GM19463 (cell line): ENCODE data around the gene AFF3.

Experiments used
- ATAC-seq: cut with Tn5 transposase; IDR thresholded peaks from one replicate; pipeline ENCODE4 v1.9.1; 2021; ENCODE audit warnings: mild to moderate bottlenecking, moderate library complexity; ENCODE audit not compliant: unreplicated experiment

Gene AFF3

DNA sequence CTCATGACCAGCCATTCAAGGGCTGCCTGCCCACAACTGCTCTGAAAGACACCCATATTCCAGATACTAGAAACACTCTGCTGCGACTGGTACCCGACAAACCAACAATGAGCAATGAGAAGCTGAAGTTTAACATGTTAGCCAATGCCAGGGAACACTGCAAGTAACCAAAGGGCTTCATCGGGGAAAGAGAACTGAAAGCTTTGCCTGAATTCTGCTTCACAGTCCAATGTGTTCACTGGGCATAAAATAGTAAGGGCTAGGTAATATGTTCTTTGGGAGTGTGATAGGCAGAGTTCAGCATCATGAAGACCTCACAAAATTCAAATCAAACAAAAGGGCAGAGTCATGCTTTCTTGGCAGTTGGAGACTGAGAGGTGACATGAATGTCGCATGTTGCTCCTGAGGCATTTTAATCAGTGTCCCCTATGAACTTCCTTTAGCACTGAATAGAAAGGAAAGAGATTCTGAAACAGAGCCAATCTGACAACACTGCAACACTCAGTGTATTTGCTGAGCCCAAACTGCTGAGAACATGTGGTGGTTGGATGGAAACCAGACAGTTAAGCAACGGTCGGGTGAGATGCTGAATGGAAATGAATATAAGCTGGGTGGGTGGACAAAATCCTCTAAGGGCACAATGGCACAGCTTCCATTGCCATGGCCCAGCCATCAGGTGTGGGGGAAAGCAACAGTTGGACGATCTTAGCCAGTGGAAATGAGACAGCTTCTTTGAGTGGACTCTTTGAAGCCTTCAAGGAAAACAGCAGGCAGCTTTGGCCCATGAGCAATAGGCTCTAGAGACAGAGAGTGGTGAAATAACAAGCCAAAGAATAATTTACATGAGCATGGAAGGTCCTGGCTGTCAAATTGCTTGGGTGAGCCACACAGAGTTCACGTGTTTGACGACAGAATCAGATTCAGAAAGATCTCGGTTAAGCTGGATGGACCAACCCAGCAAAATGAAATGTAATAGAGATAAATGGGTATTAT is 277.5 kb downstream of the AFF3 start:
- no peak for ATAC-seq

DNA sequence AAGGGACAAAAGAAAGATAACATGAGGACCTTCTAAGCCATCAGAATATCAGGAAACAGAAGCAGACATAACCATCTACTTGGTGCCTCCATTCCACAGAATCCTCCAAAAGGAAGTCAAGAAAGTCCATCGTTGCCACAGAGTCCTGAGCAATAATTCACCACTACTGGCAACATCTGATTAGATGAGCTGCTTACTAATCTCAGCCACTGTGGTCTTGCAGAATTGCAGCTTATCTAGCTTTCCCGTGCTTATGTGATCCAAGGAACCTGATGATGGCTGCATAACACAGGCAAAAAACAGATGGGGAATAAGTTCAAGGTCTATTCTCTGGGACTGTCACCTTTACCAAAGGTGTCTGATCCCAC is 278.5 kb downstream of the AFF3 start:
- no peak for ATAC-seq

GRCh38 chr2:99863236-99863902 is 279.0 kb downstream of the AFF3 start:
- ATAC-seq, result no peak

- no peak for ATAC-seq
Measured at GRCh38 chr2:99862566-99862965, 279.8 kb downstream of the AFF3 start.

DNA sequence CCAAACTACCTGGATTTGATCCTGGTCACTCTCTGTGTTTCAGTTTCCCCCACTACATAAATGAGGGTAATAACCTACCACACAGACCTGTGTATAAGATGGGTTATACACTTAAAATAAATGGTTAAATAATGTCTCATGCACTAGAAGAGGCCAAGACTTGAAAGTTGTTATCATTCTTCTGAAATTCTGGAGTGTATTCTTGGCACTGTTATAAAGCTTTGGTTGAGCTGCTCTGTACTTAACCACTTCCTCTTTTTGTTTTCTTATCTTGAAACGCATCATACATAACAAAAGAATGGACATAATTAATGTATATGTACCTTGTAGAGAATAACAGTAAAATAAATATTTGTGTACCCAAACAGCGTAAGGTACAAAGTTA is 281.0 kb downstream of the AFF3 start:
- ATAC-seq, result no peak

DNA sequence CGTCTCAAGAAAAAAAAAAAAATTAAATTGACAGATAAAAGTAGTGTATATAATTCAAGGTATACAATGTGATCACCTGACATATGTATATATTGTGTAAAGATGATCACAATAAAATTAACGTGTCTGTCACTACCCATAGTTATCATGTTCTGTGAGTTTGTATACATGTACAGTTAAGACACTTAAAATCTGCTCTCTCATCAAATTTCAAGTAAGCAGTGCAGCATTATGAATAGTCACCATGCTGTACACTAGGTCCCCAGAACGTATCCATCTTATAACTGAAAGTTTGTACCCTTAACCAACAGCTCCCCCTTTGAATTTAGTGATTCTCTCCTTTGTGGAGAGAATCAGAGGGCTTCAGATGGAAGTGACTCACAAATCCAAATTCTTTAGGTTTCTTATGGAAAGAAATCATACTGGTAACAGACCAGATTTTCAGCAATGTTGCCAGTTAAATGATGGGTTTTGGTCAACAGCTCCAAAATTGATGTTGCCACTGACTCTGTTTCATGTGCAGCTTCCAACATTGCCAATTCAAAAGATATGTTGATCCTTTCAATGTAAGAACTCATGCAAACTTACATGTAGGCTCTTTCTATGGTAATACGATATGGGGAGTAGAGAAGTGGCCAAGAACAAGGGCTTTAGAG is 281.5 kb downstream of the AFF3 start:
- no peak for ATAC-seq

DNA sequence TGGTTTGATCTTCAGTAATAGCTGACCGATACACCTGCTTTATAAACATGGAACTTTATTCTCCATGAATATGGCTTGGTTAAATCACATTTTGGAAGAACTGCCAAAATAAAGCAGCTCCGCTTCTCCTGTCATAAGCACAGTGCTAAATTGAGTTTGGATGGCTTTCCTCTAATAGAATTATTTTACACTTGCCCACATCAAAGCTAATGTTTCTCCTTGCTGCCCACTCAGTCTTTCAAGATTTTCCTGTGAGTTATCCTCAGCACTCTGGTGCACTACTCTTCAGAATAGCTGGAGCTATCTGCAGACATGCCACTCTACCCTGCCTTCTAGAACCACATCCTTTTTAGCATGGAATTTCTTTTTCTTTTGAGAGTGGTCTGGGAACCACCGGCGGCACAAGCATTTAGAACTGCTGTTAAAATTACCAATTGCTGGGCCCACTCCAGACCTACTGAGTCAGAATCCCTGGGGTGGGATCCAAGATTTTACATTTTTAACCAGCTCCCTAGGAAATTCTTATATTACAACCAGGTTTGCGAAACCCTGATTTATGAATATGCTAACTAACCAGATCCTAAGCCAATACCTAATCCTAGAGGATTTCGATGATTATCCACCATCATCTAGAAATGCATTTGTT is 283.3 kb downstream of the AFF3 start:
- ATAC-seq, result no peak

GRCh38 chr2:99857867-99858444 is 284.4 kb downstream of the AFF3 start:
- no peak for ATAC-seq

DNA sequence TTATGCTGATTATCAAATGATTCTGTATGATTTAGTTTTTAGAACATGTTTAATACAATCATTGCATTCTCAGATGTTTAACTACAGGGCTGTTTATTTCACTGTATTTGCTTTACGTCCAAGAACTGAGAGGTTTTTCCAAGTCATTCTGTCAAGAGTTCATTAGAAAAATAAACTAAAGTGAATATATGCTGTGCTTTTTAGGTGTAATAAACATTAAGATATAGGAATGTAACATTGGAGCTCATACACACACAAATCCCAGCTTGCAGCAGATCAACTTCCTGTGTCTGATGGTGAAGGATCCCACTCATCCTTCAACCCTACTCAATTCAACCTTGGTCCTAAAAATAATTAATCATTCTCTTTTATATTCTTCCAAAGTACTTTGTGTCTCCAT is 285.0 kb downstream of the AFF3 start:
- ATAC-seq, result no peak

DNA sequence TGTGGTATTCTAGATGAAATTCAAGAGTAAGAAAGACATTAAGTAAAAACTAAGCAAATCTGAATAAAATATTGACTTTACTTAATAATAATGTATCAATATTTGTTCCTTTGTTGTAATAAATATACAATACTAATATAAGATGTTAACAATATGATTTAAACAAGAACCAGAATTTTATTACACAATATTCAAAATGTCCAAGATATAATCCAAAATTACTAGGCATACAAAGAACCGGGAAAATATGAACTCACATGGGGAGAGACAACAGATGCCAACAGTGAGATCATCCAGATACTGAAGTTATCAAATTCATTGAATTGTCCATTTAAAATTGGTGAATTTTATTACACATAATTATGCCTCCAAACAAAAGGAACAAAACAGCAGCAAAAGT is 286.3 kb downstream of the AFF3 start:
- ATAC-seq, result no peak

GRCh38 chr2:99854236-99854852 is 288.0 kb downstream of the AFF3 start:
- no peak for ATAC-seq

GRCh38 chr2:99852956-99853355 is 289.4 kb downstream of the AFF3 start:
- ATAC-seq, result no peak

DNA sequence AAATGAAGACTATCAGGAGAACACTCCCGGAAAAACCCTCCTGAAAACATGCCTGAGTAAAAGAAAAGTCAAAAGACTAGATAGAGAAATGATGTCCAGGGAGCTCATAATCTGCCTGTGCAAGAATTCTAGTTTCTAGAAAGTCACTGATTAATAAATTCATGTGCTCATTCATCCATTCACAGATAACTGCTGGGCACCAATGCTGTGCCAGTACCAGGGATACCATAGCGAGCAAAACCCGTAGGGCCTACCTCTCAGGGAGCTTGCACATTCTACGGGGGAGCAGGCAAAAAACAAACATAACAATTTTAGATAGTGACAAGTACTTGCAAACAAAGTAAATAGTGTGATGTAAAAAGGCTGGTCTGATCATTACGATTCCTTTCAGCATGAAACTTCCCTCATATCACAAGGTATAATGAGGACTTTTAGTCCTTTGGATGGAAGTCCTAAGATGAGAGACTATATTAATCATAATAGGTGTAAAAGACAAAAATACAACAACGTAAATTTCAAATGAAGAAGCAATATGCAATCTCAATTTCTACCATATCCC is 289.9 kb downstream of the AFF3 start:
- no peak for ATAC-seq

- ATAC-seq, result no peak
Measured at GRCh38 chr2:99851811-99852210, 290.6 kb downstream of the AFF3 start.

DNA sequence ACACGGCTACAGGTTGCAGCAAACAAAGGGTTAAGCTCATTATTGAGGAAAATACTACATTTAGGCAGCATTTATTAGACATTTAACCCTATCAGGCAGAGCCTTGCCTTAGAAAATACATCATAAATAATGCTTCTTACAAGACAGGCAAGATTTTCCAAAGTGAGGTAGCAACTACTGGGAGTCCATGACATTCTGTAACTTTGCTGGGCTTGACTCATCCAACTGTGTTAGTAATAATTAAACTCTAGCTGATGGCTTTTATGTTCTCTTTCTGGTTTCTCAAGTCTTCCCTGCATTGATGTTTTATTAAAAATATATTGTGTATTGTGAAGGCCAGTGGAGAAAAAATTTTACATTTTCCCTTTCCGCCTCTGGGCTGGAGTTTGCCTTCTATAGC is 291.3 kb downstream of the AFF3 start:
- ATAC-seq, result no peak

- no peak for ATAC-seq
Measured at GRCh38 chr2:99850084-99850710, 292.2 kb downstream of the AFF3 start.

- no peak for ATAC-seq
Measured at GRCh38 chr2:99846462-99847107, 295.8 kb downstream of the AFF3 start.

DNA sequence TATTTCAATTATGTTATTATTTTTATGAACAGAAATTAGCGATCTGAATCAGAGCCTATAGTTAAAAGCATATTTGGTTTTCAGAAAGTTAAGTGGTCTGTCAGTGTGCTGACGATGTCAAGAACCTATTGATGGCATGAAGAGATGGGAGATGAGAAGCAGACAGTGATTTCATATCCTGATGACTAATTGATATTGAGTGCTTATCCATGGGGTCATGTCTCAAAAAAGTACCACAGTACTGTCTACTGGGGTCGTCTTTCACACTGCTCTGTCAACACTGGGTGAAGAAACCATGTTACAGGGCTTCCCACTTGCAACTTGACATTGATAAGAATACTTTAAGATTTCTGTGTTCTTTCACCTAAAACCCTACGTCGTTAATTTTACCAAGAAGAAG is 297.1 kb downstream of the AFF3 start:
- no peak for ATAC-seq

DNA sequence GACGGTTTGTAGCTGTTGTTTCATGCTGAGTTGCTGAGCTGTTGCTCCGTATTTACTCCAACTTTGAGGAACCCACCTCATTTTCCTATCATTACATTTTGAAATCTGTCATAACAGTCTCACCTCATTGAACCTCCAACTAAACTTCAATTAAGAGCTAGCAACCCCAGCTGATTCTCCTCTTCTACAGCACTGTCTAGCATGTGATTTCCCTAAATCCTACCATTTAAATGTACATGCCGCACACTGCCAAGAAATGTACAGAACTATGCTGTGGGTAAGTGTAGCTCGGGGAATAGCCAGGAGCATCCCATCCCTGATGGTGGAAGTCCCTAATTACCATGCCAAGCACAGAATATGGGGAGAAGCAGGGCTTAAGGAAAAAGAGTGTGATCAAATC is 299.9 kb downstream of the AFF3 start:
- ATAC-seq, result no peak
